ENCODE results near the gene HOTAIR. TPM values are rescaled to one million over a fixed set of nuclear protein-coding genes. Genes with fewer than 3 reads are reported as not detected.

HOTAIR gene
- total RNA-seq, 1 experiment from 2014 or later: 5.5 TPM

- Histone ChIP-seq H3K36me3 (ENCODE audit: insufficient read depth, low read length, poor library complexity, severe bottlenecking) (no peaks in the 10 kb centered on the region), H3K4me1 (ENCODE audit: insufficient read depth, low read length, poor library complexity, severe bottlenecking) (peaks cover 75% of the 10 kb centered on the region), H3K9me3 (ENCODE audit: low read depth, low read length, poor library complexity, severe bottlenecking) (no peaks in the 10 kb centered on the region), H3K27me3 (replicated peaks; ENCODE audit: insufficient read depth, low read depth, low read length, poor library complexity) (no peaks in the 10 kb centered on the region), H3K4me3 (ENCODE audit: low read depth, low read length, poor library complexity, severe bottlenecking) (no peak overlapping the region), H3K27ac (ENCODE audit: low read depth, low read length, poor library complexity, severe bottlenecking) (peak overlapping the region; percentile 97)
- ChIA-PET CTCF (no interaction called here), POLR2A (ENCODE audit: low non-redundant PET) (no interaction called here)
- intact Hi-C loops (cut with micrococcal nuclease; ENCODE audit: unreplicated experiment): no loop called here
- no peak for DNase-seq (ENCODE audit: low spot score)
- no TSS peak for BruUV-seq (replicated peaks)
- TF ChIP-seq EZH2 (IDR thresholded peaks at IDR 0.05; ENCODE audit: borderline replicate concordance, low read depth, low read length, poor library complexity, severe bottlenecking) (no peak), CTCF (conservative IDR thresholded peaks at IDR 0.05; ENCODE audit: low read depth, low read length) (no peak)
These were observed 46.8 kb upstream of the HOTAIR start for GRCh38 chr12:54021432-54022013.

- CTCF ChIA-PET: no interaction called here
- intact Hi-C loops (cut with micrococcal nuclease; ENCODE audit: unreplicated experiment): no loop called here
- Histone ChIP-seq H3K27ac (ENCODE audit: low read depth, low read length, poor library complexity, severe bottlenecking) (peak overlapping the region; percentile 97), H3K4me3 (ENCODE audit: low read depth, low read length, poor library complexity, severe bottlenecking) (peak overlapping the region; percentile 68), H3K27me3 (replicated peaks; ENCODE audit: insufficient read depth, low read depth, low read length, poor library complexity) (no peaks in the 10 kb centered on the region), H3K4me1 (ENCODE audit: insufficient read depth, low read length, poor library complexity, severe bottlenecking) (peaks cover 74% of the 10 kb centered on the region), H3K36me3 (ENCODE audit: insufficient read depth, low read length, poor library complexity, severe bottlenecking) (no peaks in the 10 kb centered on the region), H3K9me3 (ENCODE audit: low read depth, low read length, poor library complexity, severe bottlenecking) (no peaks in the 10 kb centered on the region)
- TF ChIP-seq EZH2 (IDR thresholded peaks at IDR 0.05; ENCODE audit: borderline replicate concordance, low read depth, low read length, poor library complexity, severe bottlenecking): no peak
- POLR2A ChIA-PET (ENCODE audit: low non-redundant PET): no interaction called here
- no TSS peak for BruUV-seq (replicated peaks)
- no peak for DNase-seq (ENCODE audit: low spot score)
These were observed 46.0 kb upstream of the HOTAIR start for GRCh38 chr12:54020591-54021405.

DNA sequence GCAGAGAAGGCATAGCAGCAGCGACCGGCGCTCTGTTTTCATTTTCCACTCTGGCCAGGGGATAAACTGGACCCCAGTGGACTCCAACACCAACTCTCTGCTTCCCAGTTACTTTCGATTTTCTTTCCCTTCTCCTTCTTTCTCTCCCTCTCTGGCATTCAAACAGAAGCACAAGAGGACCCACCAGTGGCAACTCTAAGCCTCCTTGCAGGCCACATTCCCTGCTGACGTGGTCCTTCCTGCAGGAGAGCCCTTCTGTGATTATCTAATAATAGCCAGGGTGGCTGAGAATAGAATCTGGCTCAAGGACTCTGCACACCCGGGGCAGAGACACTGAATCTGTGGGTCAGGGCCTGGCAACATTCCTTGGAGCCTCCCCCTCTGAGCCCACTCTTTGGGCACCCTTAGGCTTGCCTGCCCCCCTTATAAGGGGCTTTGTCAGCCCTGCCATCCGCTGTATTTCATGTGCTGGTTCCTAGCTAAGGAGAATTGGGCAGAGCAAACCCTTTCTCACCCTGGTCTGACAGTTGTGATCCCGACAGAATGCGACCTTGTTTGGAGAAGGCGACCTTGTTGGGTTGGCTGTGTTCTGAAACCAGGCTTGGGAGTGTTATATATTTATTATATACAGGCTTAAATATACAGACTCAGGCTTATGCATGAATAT is 45.3 kb upstream of the HOTAIR start:
- Histone ChIP-seq H3K4me3 (ENCODE audit: low read depth, low read length, poor library complexity, severe bottlenecking) (peak overlapping the region; percentile 68), H3K27me3 (replicated peaks; ENCODE audit: insufficient read depth, low read depth, low read length, poor library complexity) (no peaks in the 10 kb centered on the region), H3K36me3 (ENCODE audit: insufficient read depth, low read length, poor library complexity, severe bottlenecking) (no peaks in the 10 kb centered on the region), H3K4me1 (ENCODE audit: insufficient read depth, low read length, poor library complexity, severe bottlenecking) (peaks cover 74% of the 10 kb centered on the region), H3K9me3 (ENCODE audit: low read depth, low read length, poor library complexity, severe bottlenecking) (no peaks in the 10 kb centered on the region), H3K27ac (ENCODE audit: low read depth, low read length, poor library complexity, severe bottlenecking) (peak overlapping the region; percentile 97)
- DNase-seq (ENCODE audit: low spot score): no peak
- no TSS peak for BruUV-seq (replicated peaks)
- POLR2A ChIA-PET (ENCODE audit: low non-redundant PET): no interaction called here
- intact Hi-C loops (cut with micrococcal nuclease; ENCODE audit: unreplicated experiment): no loop called here
- TF ChIP-seq CTCF (conservative IDR thresholded peaks at IDR 0.05; ENCODE audit: low read depth, low read length) (no peak), EZH2 (IDR thresholded peaks at IDR 0.05; ENCODE audit: borderline replicate concordance, low read depth, low read length, poor library complexity, severe bottlenecking) (no peak)
- CTCF ChIA-PET: no interaction called here
